OCI-LY1 (cell line): ENCODE data around the gene TUB.

Experiments
- CTCF ChIP-seq: fragments of 200-600 bp; sonication (generic), shearing (Covaris generic); IDR thresholded peaks from 2 replicates; pipeline ENCODE4 v1.5.1; 2017; ENCODE audit warnings: mild to moderate bottlenecking, antibody characterized with exemption, low read length, moderate library complexity, mixed read lengths
- EZH2 ChIP-seq: fragments of 200-600 bp; sonication (generic), shearing (Covaris generic); IDR thresholded peaks from 2 replicates; pipeline ENCODE4 v1.8.0; 2017; ENCODE audit warnings: borderline replicate concordance, mixed run types, mild to moderate bottlenecking, antibody characterized with exemption, low read length, moderate library complexity, mixed read lengths

- TF ChIP-seq CTCF (no peak), EZH2 (no peak)
Observed at GRCh38 chr11:8071616-8072581, 9.1 kb upstream of the TUB start.
